Measurements from ENCODE around the gene TM4SF18. TPM values are rescaled to one million over a fixed set of nuclear protein-coding genes. Genes with fewer than 3 reads are reported as not detected.

The TM4SF18 gene
- polyA plus RNA-seq, 1 donor (not counting 4 experiments of a cell fraction or from before 2014, with no cell fraction given) = not detected

GRCh38 chr3:149324332-149324731 lies 9.1 kb downstream of the TM4SF18 start:
- H3K27me3 ChIP-seq (ENCODE audit: control insufficient read depth, extremely low read depth, insufficient read depth, low read length) = no peaks in the 10 kb centered on the region
- FAIRE-seq (no peak), DNase-seq (ENCODE audit: low read depth, low spot score) (no peak)
- H2AFZ ChIP-seq (ENCODE audit: control insufficient read depth, low read length) = no peak overlapping the region
- H3K79me2 ChIP-seq (ENCODE audit: control insufficient read depth, insufficient read depth, low read length) = no peaks in the 10 kb centered on the region
- TF ChIP-seq CTCF (optimal IDR thresholded peaks at IDR 0.05 in 1 of 3, IDR thresholded peaks at IDR 0.05 in 1 of 3, conservative IDR thresholded peaks at IDR 0.05 in 1 of 3; ENCODE audit: extremely low read depth in 1 of 3, insufficient read depth in 2 of 3, low read length in 3 of 3) (no peak), EZH2 (IDR thresholded peaks at IDR 0.05; ENCODE audit: low read length) (no peak)
- H3K4me3 ChIP-seq (ENCODE audit: control insufficient read depth in 2 of 3, extremely low read depth in 1 of 3, insufficient read depth in 2 of 3, low read depth in 1 of 3, low read length in 3 of 3) = no peak overlapping the region
- H3K9me1 ChIP-seq (ENCODE audit: control insufficient read depth, extremely low read depth, insufficient read depth, low read length) = no peaks in the 10 kb centered on the region
- H3K4me2 ChIP-seq (ENCODE audit: control insufficient read depth, extremely low read depth, insufficient read depth, low read depth, low read length) = no peak overlapping the region
- no peaks in the 10 kb centered on the region for H3K9me3 ChIP-seq (ENCODE audit: control insufficient read depth, low read depth, low read length)
- no peaks in the 10 kb centered on the region for H4K20me1 ChIP-seq (ENCODE audit: control insufficient read depth, extremely low read depth, insufficient read depth, low read length)
- no peaks in the 10 kb centered on the region for H3K36me3 ChIP-seq (ENCODE audit: control insufficient read depth in 2 of 2, extremely low read depth in 1 of 2, insufficient read depth in 2 of 2, low read length in 2 of 2)
- dilution Hi-C loops (cut with MboI; ENCODE audit: extremely low pct_ligation_motif_present, low sequenced_read_pairs) = no loop called here
- no peak overlapping the region for H3K9ac ChIP-seq (ENCODE audit: control insufficient read depth, extremely low read depth, insufficient read depth, low read length)
- no peak overlapping the region for H3K27ac ChIP-seq (ENCODE audit: control insufficient read depth, insufficient read depth, low read length)
- H3K4me1 ChIP-seq (ENCODE audit: control insufficient read depth, extremely low read depth, insufficient read depth, low read length) = no peaks in the 10 kb centered on the region

DNA sequence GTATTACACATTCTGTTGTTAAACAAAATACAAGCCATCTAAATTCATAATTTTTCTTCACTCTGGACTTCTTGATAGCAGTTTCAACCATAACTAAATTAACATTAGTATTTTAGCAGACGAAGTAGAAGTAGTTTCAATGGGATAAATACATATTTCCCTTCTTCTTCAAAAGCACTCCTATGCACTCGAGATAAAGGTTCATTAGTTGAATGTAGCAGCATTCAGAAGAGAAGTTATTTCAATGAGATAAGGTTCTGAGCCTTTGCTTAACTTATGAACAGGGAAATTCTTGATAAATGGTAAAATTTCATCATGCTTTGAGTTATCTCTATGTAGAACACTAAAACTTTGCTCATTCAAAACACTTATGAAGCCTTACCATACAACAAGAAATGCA lies 11.8 kb downstream of the TM4SF18 start:
- H3K4me3 ChIP-seq (ENCODE audit: control insufficient read depth in 2 of 3, extremely low read depth in 1 of 3, insufficient read depth in 2 of 3, low read depth in 1 of 3, low read length in 3 of 3) = no peak overlapping the region
- dilution Hi-C loops (cut with MboI; ENCODE audit: extremely low pct_ligation_motif_present, low sequenced_read_pairs) = no loop called here
- H3K4me1 ChIP-seq (ENCODE audit: control insufficient read depth, extremely low read depth, insufficient read depth, low read length) = peaks cover 2% of the 10 kb centered on the region
- H4K20me1 ChIP-seq (ENCODE audit: control insufficient read depth, extremely low read depth, insufficient read depth, low read length) = no peaks in the 10 kb centered on the region
- H3K36me3 ChIP-seq (ENCODE audit: control insufficient read depth in 2 of 2, extremely low read depth in 1 of 2, insufficient read depth in 2 of 2, low read length in 2 of 2) = no peaks in the 10 kb centered on the region
- H2AFZ ChIP-seq (ENCODE audit: control insufficient read depth, low read length) = no peak overlapping the region
- no peaks in the 10 kb centered on the region for H3K9me1 ChIP-seq (ENCODE audit: control insufficient read depth, extremely low read depth, insufficient read depth, low read length)
- DNase-seq (ENCODE audit: low read depth, low spot score) (no peak), FAIRE-seq (no peak)
- no peaks in the 10 kb centered on the region for H3K79me2 ChIP-seq (ENCODE audit: control insufficient read depth, insufficient read depth, low read length)
- H3K9me3 ChIP-seq (ENCODE audit: control insufficient read depth, low read depth, low read length) = no peaks in the 10 kb centered on the region
- no peak for TF ChIP-seq EZH2 (IDR thresholded peaks at IDR 0.05; ENCODE audit: low read length)
- no peak for TF ChIP-seq CTCF (optimal IDR thresholded peaks at IDR 0.05 in 1 of 3, IDR thresholded peaks at IDR 0.05 in 1 of 3, conservative IDR thresholded peaks at IDR 0.05 in 1 of 3; ENCODE audit: extremely low read depth in 1 of 3, insufficient read depth in 2 of 3, low read length in 3 of 3)
- no peak overlapping the region for H3K9ac ChIP-seq (ENCODE audit: control insufficient read depth, extremely low read depth, insufficient read depth, low read length)
- H3K27ac ChIP-seq (ENCODE audit: control insufficient read depth, insufficient read depth, low read length) = no peak overlapping the region
- H3K4me2 ChIP-seq (ENCODE audit: control insufficient read depth, extremely low read depth, insufficient read depth, low read depth, low read length) = no peak overlapping the region
- no peaks in the 10 kb centered on the region for H3K27me3 ChIP-seq (ENCODE audit: control insufficient read depth, extremely low read depth, insufficient read depth, low read length)
